ENCODE data around the gene CYTIP.

DNA sequence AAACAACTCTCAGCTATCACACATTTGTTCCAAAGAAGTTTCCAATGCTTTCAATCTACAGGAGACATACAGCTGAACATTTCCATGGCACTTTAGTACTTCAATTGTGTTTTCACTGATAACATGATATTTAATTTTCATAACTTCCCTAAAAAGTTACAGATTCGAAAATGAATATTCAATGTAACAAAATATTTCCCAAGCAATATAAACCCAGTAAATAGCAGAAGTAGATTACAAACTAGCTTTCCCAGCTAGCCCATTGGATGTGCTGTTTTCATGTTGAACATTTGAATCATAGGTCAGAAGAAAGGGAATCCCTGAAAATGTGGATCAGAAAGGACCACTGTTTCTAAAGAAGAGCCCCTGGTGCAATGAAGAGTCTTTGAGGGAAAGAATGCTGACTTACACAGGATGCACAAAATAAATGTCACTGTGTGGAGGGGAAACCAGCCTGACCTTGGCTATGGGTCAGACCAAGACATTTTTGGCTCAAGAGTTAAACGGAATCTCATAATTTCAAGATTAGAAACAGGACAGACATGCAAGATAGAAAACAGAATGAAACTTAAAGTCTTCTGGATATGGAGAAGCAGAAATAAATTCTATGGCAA is 22.5 kb downstream of the CYTIP start:
- TF ChIP-seq POLR2A (IDR thresholded peaks at IDR 0.05) (no peak), CTCF (IDR thresholded peaks at IDR 0.05) (no peak)
